CD4-positive, alpha-beta T cell treated with Interleukin-6 at 100 ng/mL for 8 hours (primary cell): ENCODE measurements around the gene KRT15.

Experiments
- DNase-seq: peaks from one replicate; pipeline ENCODE4 v3.0.0-alpha.2; 2020; ENCODE audit warnings: mixed read lengths, low spot score

KRT15 gene

DNA sequence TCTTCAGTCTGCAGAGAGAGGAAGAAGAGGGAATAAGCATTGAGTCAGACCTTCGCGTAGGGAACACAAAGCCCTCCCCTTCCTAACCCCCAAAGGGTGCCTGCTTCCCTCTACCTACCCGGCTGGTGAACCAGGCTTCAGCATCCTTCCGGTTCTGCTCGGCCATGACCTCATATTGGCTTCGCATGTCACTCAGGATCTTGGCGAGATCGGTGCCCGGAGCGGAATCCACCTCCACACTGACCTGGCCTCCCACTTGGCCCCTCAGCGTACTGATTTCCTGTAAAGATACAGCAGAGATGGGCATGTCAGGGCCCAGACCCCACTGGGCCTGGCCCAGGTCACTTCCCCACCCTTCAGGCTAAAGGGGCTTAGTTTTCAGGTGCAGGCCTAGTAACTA lies 5.6 kb upstream of the KRT15 start:
- no peak for DNase-seq

DNA sequence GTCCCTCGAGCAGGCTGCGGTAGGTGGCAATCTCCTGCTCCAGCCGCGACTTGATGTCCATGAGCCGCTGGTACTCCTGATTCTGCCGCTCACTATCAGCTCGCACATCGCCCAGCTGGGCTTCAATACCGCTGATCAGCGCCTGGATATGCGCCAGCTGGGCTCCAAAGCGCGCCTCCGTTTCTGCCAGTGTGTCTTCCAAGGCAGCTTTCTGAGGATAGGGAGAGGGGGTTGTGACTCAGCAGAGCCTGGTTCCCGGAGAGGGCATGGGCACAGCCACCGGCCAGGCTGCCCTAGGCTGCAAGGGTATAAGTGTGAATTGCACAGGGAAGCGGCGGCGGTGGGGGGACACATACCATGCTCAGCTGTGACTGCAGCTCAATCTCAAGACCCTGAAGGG lies 5.1 kb upstream of the KRT15 start:
- DNase-seq = no peak

- no peak for DNase-seq
Measured at GRCh38 chr17:41523225-41523593, 4.5 kb upstream of the KRT15 start.

- no peak for DNase-seq
Measured at GRCh38 chr17:41522301-41523224, 3.9 kb upstream of the KRT15 start.

GRCh38 chr17:41521574-41522261 lies 3.0 kb upstream of the KRT15 start:
- DNase-seq = no peak

GRCh38 chr17:41520821-41521521 lies 2.3 kb upstream of the KRT15 start:
- DNase-seq = no peak

- no peak for DNase-seq
Measured at GRCh38 chr17:41519501-41520224, 973 bp upstream of the KRT15 start.

- no peak for DNase-seq
Measured at GRCh38 chr17:41518031-41518430, 659 bp downstream of the KRT15 start.

- no peak for DNase-seq
Measured at GRCh38 chr17:41516830-41517283, 1.8 kb downstream of the KRT15 start.

GRCh38 chr17:41516147-41516829 lies 2.4 kb downstream of the KRT15 start:
- no peak for DNase-seq

DNA sequence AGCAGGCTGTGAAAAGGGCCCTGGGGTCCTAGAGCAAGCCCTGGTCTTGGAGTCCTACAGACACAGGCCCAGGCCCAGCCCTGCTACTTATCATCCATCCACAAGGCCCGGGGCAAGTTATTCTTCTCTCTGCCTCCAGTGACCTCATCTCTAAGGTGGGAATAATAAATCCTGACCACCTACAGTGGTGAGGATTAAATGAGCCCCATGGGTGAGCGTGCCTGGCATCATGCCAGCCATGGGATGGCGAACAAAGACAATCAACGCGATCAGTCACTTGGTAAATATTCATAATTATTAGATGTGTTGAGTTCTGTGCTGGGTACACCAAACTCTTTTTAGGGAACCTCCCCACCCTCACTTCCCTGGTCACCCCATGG lies 5.5 kb downstream of the KRT15 start:
- no peak for DNase-seq

DNA sequence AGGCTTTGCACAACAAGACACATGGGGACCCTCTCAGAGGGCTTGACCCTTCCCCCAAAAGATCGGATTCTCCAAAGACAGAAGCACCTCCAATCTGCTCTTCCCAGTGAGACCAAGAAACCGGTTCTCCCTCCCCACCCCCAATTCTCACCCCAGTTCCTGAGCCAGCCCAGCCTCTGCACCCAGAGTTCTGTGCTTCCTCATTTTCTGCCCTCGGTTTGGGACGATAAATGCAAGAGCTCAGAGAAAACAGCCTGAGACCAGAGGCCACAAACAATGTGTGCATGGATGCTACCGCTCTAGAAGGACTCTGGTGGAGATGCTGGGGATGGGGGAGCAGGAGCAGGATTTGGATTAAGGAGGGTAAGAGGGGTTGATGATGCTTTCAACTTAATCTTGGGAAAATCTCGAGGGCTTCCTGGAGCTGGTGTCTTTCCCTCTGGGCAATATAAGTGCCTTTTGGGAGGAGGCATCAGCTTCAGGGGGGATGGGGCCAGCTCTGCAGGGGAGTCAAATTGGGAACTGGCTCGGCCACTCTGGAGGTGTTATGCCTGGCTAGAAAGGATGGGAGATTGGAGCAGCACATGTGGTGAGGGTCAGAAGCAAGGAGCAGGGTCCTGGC lies 6.0 kb downstream of the KRT15 start:
- no peak for DNase-seq

GRCh38 chr17:41511716-41512115 lies 7.0 kb downstream of the KRT15 start:
- DNase-seq = no peak

DNA sequence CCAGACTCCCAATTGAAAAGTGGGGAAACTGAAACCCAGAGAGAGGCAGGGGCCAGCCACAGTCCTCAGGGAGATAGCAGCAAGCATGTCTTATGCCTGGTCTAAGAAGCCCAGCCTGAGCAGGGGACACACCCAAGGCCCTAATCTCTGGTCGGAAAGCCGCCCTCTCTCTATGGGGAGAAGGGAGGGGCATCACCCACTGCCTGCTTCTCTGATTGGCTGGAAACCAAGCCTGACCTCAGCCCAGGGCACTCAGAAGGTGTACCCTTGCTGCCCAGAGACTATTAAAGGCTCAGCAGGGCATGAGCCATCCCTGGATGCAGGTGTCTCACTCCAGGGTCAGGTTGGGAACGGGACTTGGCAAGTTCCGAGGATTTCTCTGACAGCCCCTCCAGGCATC lies 7.6 kb downstream of the KRT15 start:
- no peak for DNase-seq

DNA sequence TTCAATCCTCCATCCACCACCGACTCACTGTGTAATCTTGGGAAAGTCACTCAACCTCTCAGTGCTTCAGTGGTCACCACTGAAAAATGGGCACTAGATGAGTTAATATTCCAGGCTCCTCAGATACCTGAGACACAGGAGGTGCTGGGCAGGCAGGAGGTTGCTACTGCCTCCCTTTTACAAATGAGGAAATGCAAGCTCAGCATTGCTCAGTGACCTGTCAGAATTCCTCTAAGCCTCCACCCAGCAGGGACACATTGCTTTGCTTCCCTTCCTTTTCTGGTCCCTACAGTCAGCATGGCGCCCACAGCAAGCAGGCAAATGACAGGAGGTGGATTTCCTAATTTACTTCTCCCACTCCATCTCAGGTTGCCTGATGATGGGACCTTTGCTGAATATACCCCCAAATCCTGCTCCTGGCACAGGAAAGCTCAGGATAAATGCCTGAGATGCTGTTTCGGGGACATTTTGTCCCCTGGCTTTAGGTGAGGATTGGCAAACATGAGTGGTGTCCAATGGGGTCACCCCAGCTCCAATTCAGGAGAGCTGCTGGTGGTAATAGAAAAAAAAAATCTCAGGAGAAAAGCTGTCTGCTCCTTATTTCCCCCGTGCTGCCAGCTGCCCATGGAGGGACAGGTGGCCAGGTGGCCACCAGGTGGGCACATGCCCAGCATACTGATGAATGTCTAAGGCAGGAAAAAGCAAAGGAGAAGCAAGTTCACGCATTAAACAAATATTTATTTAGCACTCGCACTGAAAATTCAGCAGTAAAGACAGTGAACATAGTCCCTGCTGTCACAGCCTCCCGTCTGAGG lies 8.2 kb downstream of the KRT15 start:
- no peak for DNase-seq

DNA sequence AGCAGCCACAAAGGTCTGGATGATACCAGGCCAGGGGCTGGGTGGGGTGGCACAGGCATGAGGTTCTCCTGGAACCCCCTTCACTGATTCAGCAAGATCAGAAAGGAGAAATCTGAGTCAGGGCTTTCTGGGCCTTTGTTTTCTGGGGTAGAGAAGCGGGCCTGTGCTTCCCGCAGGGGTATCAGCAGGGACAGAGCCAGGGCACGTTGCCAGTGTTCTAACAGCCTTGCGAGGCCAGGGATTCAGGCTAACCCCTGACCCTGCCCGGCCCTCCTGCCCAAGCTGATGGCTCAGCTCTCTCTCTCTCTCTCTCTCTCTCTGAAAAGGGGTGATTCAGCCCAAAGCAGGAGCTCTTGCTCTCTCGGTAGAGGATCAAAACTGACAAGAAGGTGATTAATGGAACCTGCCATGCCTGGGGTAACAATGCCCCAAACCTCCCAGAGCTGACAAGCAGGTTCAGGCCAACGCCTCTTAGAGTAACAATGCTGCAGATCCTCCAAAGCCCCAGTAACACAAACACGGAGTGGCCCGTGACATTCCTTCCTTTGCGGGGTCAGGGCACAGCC lies 11.3 kb downstream of the KRT15 start:
- DNase-seq = no peak

DNA sequence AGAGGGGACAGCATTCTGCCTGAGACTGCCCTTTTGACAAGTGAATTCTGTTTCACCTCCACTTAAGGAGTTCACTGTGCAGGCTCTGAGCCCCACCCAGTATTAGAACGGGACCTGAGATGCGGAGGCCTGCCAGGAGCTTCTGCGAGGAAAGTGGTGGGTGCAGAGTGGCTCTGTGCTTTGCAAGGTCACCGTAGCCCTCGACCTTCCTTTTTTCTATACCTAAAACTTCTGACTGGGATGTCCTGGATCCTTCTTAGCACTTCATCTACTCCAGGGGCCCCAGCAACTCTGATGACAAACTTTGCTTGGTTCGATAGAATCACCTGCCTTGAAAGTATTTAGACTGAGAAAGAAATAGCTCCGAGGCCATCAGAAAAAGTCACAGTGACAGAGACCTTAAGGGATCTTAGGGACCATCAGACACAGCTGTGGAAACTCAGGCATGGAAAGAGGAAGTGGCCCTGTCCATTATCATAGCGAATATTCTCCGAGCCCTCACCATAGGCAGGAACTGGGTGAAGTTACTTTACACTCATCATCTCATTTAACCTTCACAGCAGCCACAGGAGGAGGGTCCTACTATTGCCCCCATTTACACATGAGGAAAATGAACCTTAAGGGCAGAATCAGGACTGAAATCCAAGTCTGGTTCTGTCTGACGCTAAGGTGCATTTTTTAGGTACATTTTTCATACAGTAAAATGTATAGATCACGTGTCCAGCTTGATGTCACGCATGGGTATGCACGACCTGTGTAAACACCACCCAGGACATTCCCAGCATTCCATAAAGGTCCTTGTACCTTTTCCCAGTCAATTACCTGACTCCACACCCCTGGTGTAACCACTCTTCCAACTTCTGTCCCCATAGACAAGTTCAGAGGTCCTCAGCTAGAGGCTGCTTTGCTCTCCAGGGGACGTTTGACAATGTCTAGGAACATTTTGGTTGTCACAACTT lies 12.6 kb downstream of the KRT15 start:
- DNase-seq = no peak

DNA sequence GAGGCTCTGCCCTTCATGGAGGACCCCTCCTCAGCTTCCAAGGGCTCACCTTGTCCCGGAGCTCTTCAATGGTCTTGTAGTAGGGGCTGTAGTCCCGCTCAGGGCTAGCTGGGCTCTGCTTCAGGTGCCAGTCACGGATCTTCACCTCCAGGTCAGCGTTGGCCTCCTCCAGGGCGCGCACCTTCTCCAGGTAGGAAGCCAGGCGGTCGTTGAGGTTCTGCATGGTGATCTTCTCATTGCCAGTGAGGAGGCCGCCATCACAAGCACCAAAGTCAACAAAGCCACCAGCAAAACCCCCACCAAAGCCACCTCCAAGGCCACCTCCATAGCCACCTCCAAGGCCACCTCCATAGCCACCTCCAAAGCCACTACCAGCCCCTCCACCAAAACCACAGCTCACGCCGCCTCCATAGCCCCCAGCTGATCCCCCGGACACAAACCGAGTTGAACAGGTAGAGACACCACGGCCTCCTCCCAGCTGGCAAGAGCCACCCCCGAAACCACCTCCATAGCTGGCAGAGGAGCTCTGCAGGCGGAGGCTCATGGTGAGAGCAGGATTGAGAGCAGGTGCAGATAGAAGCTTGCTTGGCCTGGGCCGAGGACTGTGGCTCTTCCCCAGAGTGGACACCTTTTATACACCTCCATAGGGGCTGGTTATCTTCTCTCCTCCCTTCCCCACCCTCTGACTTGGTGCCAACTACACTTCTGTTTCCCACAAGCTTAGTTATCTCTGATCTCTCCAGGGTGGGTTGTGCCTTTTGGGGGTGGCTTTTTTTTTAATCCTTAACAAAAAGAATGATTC lies 13.5 kb downstream of the KRT15 start, which contains the start of gene KRT13:
KRT13 (minus strand) TSS at position 606 of the 802 bp plus-strand sequence; CDS start at position 544, 62 bp downstream.
- DNase-seq = no peak
